COLO829 (cell line): ENCODE data around the gene ZNF608.
A peak's percentile ranks its signal among the peaks of the same experiment; 100 is the strongest.

ENCODE experiments used
- DNase-seq: peaks from one replicate; pipeline ENCODE4 v3.0.0; 2012; ENCODE audit warnings: low spot score

The ZNF608 gene

GRCh38 chr5:124752854-124753720 is 6.6 kb upstream of the ZNF608 start:
- no peak for DNase-seq

GRCh38 chr5:124751031-124751430 is 4.6 kb upstream of the ZNF608 start:
- no peak for DNase-seq

- DNase-seq = peak; percentile 57
Observed at GRCh38 chr5:124748687-124749594, 2.5 kb upstream of the ZNF608 start.

- DNase-seq = no peak
Observed at GRCh38 chr5:124747791-124748686, 1.6 kb upstream of the ZNF608 start.

- peak; percentile 60 for DNase-seq
Observed at GRCh38 chr5:124746916-124747790, 714 bp upstream of the ZNF608 start.

- DNase-seq = no peak
Observed at GRCh38 chr5:124745007-124745927, 1.2 kb downstream of the ZNF608 start.

GRCh38 chr5:124744170-124744971 is 2.1 kb downstream of the ZNF608 start:
- DNase-seq = no peak

- DNase-seq = no peak
Observed at GRCh38 chr5:124743602-124744169, 2.8 kb downstream of the ZNF608 start.

- DNase-seq = no peak
Observed at GRCh38 chr5:124742983-124743601, 3.3 kb downstream of the ZNF608 start.

- DNase-seq = no peak
Observed at GRCh38 chr5:124742521-124742920, 3.9 kb downstream of the ZNF608 start.

- peak; percentile 72 for DNase-seq
Observed at GRCh38 chr5:124741711-124742496, 4.5 kb downstream of the ZNF608 start.

GRCh38 chr5:124740991-124741583 is 5.4 kb downstream of the ZNF608 start:
- no peak for DNase-seq

- DNase-seq = no peak
Observed at GRCh38 chr5:124740071-124740470, 6.4 kb downstream of the ZNF608 start.

GRCh38 chr5:124739634-124740025 is 6.8 kb downstream of the ZNF608 start:
- DNase-seq = no peak

GRCh38 chr5:124738681-124739633 is 7.5 kb downstream of the ZNF608 start:
- no peak for DNase-seq

- DNase-seq = no peak
Observed at GRCh38 chr5:124737651-124738050, 8.8 kb downstream of the ZNF608 start.
